Measurements from ENCODE around the gene MAML3. TPM values are rescaled to one million over a fixed set of nuclear protein-coding genes. Genes with fewer than 3 reads are reported as not detected.

MAML3 gene
- total RNA-seq, 2 donors from 2014 or later, result 6.3 to 6.5 TPM

GRCh38 chr4:139824882-139825522 lies 329.0 kb downstream of the MAML3 start:
- intact Hi-C loops (cut with DNase I), result no loop called here
- DNase-seq (ENCODE audit: low spot score), result no peak

GRCh38 chr4:139823746-139824145 lies 330.2 kb downstream of the MAML3 start:
- intact Hi-C loops (cut with DNase I), result no loop called here
- no peak for DNase-seq (ENCODE audit: low spot score)

GRCh38 chr4:139823345-139823744 lies 330.6 kb downstream of the MAML3 start:
- intact Hi-C loops (cut with DNase I), result no loop called here
- DNase-seq (ENCODE audit: low spot score), result no peak

- intact Hi-C loops (cut with DNase I), result no loop called here
- DNase-seq (ENCODE audit: low spot score), result no peak
Observed at GRCh38 chr4:139822391-139822790, 331.6 kb downstream of the MAML3 start.

- no peak for DNase-seq (ENCODE audit: low spot score)
- intact Hi-C loops (cut with DNase I), result no loop called here
Observed at GRCh38 chr4:139819082-139819481, 334.9 kb downstream of the MAML3 start.

GRCh38 chr4:139817657-139818452 lies 336.1 kb downstream of the MAML3 start:
- intact Hi-C loops (cut with DNase I), result no loop called here
- no peak for DNase-seq (ENCODE audit: low spot score)

GRCh38 chr4:139816856-139817255 lies 337.1 kb downstream of the MAML3 start:
- intact Hi-C loops (cut with DNase I), result no loop called here
- no peak for DNase-seq (ENCODE audit: low spot score)

GRCh38 chr4:139815778-139816601 lies 338.0 kb downstream of the MAML3 start:
- no peak for DNase-seq (ENCODE audit: low spot score)
- intact Hi-C loops (cut with DNase I), result no loop called here

GRCh38 chr4:139814323-139815015 lies 339.5 kb downstream of the MAML3 start:
- intact Hi-C loops (cut with DNase I), result no loop called here
- DNase-seq (ENCODE audit: low spot score), result no peak

- DNase-seq (ENCODE audit: low spot score), result no peak
- intact Hi-C loops (cut with DNase I), result no loop called here
Observed at GRCh38 chr4:139813881-139814280, 340.1 kb downstream of the MAML3 start.

- DNase-seq (ENCODE audit: low spot score), result no peak
- intact Hi-C loops (cut with DNase I), result no loop called here
Observed at GRCh38 chr4:139810710-139811109, 343.3 kb downstream of the MAML3 start.

- DNase-seq (ENCODE audit: low spot score), result no peak
- intact Hi-C loops (cut with DNase I), result no loop called here
Observed at GRCh38 chr4:139809757-139810140, 344.2 kb downstream of the MAML3 start.

- intact Hi-C loops (cut with DNase I), result no loop called here
- DNase-seq (ENCODE audit: low spot score), result no peak
Observed at GRCh38 chr4:139808808-139809756, 344.9 kb downstream of the MAML3 start.

GRCh38 chr4:139808381-139808807 lies 345.6 kb downstream of the MAML3 start:
- intact Hi-C loops (cut with DNase I), result no loop called here
- no peak for DNase-seq (ENCODE audit: low spot score)

GRCh38 chr4:139807483-139807882 lies 346.5 kb downstream of the MAML3 start:
- no peak for DNase-seq (ENCODE audit: low spot score)
- intact Hi-C loops (cut with DNase I), result no loop called here

- DNase-seq (ENCODE audit: low spot score), result no peak
- intact Hi-C loops (cut with DNase I), result no loop called here
Observed at GRCh38 chr4:139806929-139807328, 347.1 kb downstream of the MAML3 start.

- intact Hi-C loops (cut with DNase I), result no loop called here
- DNase-seq (ENCODE audit: low spot score), result no peak
Observed at GRCh38 chr4:139802931-139803330, 351.1 kb downstream of the MAML3 start.

GRCh38 chr4:139802488-139802887 lies 351.5 kb downstream of the MAML3 start:
- no peak for DNase-seq (ENCODE audit: low spot score)
- intact Hi-C loops (cut with DNase I), result no loop called here

Data from posterior vena cava (tissue), 2 donors.